Measurements from ENCODE around the gene PPOX. TPM values are rescaled to one million over a fixed set of nuclear protein-coding genes. Genes with fewer than 3 reads are reported as not detected.
A peak's percentile ranks its signal among the peaks of the same experiment; 100 is the strongest.

The PPOX gene
- total and polyA plus RNA-seq, 2 experiments from 2014 or later: 26.5 to 39.6 TPM

DNA sequence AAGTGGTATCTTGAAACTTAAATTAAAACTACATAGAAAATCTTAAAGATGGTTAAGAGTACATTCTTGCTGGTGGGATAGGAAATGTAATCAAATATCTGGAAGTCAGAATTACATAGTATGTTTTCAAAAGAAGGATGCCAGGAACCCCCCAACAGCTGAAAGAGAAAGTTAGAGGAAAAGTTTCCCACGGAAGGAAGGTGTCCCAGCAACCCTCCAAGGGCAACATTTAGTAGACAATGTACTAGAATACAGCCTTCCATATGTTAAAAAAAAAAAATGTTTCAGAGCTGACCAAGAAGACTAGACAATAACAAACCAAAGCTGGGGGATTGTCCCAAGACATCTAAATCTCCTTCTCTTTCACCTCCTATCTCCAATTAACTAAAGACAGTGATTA lies 36.0 kb upstream of the PPOX start:
- Mint-ChIP-seq H3K27me3 (ENCODE audit: insufficient read depth, low read depth, poor library complexity) (peaks cover 3% of the 10 kb centered on the region), H3K36me3 (ENCODE audit: low read depth) (peaks cover 34% of the 10 kb centered on the region), H3K4me3 (no peak overlapping the region; the same call in 1 of the 3 replicates), H3K4me1 (peaks cover 20% of the 10 kb centered on the region), H3K27ac (peak overlapping the region; percentile 97; the same call in 1 of the 2 replicates), H3K9me3 (no peaks in the 10 kb centered on the region)
- Histone ChIP-seq H3K27ac (ENCODE audit: low read depth) (no peak overlapping the region), H3K4me1 (ENCODE audit: insufficient read depth) (peaks cover 22% of the 10 kb centered on the region), H3K27me3 (ENCODE audit: insufficient read depth) (no peaks in the 10 kb centered on the region), H2AFZ (no peak overlapping the region), H4K20me1 (replicated peaks; ENCODE audit: insufficient read depth) (no peaks in the 10 kb centered on the region; the same call in none of the 2 replicates), H3K4me2 (0 out of 2 replicates have a peak overlapping the region, but pooled peaks have one; percentile 87), H3F3A (replicated peaks; ENCODE audit: low read depth) (peaks cover 25% of the 10 kb centered on the region), H3K9me2 (ENCODE audit: insufficient read depth) (no peaks in the 10 kb centered on the region; the same call in 1 of the 2 replicates), H3K79me2 (replicated peaks; ENCODE audit: insufficient read depth) (peaks cover 84% of the 10 kb centered on the region), H3K36me3 (ENCODE audit: insufficient read depth) (peaks cover 20% of the 10 kb centered on the region), H3K4me3 (peak overlapping the region; percentile 77; the same call in 1 of the 2 replicates)
- TF ChIP-seq, protein P1, sequence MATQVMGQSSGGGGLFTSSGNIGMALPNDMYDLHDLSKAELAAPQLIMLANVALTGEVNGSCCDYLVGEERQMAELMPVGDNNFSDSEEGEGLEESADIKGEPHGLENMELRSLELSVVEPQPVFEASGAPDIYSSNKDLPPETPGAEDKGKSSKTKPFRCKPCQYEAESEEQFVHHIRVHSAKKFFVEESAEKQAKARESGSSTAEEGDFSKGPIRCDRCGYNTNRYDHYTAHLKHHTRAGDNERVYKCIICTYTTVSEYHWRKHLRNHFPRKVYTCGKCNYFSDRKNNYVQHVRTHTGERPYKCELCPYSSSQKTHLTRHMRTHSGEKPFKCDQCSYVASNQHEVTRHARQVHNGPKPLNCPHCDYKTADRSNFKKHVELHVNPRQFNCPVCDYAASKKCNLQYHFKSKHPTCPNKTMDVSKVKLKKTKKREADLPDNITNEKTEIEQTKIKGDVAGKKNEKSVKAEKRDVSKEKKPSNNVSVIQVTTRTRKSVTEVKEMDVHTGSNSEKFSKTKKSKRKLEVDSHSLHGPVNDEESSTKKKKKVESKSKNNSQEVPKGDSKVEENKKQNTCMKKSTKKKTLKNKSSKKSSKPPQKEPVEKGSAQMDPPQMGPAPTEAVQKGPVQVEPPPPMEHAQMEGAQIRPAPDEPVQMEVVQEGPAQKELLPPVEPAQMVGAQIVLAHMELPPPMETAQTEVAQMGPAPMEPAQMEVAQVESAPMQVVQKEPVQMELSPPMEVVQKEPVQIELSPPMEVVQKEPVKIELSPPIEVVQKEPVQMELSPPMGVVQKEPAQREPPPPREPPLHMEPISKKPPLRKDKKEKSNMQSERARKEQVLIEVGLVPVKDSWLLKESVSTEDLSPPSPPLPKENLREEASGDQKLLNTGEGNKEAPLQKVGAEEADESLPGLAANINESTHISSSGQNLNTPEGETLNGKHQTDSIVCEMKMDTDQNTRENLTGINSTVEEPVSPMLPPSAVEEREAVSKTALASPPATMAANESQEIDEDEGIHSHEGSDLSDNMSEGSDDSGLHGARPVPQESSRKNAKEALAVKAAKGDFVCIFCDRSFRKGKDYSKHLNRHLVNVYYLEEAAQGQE (IDR thresholded peaks at IDR 0.05; ENCODE audit: unreplicated experiment): no peak
- TF ChIP-seq EZH2 (IDR thresholded peaks at IDR 0.05; ENCODE audit: low read depth, unreplicated experiment) (no peak), ZNF114 (CRISPR knock-in tag; IDR thresholded peaks at IDR 0.05) (no peak), NANOG (IDR thresholded peaks at IDR 0.05; ENCODE audit: borderline replicate concordance) (no peak), JUNB (IDR thresholded peaks at IDR 0.05; ENCODE audit: unreplicated experiment) (no peak), CREB1 (CRISPR knock-in tag; IDR thresholded peaks at IDR 0.05; ENCODE audit: low read depth) (no peak)
- TF ChIP-seq, protein P2, sequence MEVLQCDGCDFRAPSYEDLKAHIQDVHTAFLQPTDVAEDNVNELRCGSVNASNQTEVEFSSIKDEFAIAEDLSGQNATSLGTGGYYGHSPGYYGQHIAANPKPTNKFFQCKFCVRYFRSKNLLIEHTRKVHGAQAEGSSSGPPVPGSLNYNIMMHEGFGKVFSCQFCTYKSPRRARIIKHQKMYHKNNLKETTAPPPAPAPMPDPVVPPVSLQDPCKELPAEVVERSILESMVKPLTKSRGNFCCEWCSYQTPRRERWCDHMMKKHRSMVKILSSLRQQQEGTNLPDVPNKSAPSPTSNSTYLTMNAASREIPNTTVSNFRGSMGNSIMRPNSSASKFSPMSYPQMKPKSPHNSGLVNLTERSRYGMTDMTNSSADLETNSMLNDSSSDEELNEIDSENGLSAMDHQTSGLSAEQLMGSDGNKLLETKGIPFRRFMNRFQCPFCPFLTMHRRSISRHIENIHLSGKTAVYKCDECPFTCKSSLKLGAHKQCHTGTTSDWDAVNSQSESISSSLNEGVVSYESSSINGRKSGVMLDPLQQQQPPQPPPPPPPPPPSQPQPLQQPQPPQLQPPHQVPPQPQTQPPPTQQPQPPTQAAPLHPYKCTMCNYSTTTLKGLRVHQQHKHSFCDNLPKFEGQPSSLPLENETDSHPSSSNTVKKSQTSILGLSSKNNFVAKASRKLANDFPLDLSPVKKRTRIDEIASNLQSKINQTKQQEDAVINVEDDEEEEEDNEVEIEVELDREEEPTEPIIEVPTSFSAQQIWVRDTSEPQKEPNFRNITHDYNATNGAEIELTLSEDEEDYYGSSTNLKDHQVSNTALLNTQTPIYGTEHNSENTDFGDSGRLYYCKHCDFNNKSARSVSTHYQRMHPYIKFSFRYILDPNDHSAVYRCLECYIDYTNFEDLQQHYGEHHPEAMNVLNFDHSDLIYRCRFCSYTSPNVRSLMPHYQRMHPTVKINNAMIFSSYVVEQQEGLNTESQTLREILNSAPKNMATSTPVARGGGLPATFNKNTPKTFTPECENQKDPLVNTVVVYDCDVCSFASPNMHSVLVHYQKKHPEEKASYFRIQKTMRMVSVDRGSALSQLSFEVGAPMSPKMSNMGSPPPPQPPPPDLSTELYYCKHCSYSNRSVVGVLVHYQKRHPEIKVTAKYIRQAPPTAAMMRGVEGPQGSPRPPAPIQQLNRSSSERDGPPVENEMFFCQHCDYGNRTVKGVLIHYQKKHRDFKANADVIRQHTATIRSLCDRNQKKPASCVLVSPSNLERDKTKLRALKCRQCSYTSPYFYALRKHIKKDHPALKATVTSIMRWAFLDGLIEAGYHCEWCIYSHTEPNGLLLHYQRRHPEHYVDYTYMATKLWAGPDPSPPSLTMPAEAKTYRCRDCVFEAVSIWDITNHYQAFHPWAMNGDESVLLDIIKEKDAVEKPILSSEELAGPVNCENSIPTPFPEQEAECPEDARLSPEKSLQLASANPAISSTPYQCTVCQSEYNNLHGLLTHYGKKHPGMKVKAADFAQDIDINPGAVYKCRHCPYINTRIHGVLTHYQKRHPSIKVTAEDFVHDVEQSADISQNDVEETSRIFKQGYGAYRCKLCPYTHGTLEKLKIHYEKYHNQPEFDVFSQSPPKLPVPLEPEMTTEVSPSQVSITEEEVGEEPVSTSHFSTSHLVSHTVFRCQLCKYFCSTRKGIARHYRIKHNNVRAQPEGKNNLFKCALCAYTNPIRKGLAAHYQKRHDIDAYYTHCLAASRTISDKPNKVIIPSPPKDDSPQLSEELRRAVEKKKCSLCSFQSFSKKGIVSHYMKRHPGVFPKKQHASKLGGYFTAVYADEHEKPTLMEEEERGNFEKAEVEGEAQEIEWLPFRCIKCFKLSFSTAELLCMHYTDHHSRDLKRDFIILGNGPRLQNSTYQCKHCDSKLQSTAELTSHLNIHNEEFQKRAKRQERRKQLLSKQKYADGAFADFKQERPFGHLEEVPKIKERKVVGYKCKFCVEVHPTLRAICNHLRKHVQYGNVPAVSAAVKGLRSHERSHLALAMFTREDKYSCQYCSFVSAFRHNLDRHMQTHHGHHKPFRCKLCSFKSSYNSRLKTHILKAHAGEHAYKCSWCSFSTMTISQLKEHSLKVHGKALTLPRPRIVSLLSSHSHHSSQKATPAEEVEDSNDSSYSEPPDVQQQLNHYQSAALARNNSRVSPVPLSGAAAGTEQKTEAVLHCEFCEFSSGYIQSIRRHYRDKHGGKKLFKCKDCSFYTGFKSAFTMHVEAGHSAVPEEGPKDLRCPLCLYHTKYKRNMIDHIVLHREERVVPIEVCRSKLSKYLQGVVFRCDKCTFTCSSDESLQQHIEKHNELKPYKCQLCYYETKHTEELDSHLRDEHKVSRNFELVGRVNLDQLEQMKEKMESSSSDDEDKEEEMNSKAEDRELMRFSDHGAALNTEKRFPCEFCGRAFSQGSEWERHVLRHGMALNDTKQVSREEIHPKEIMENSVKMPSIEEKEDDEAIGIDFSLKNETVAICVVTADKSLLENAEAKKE (CRISPR knock-in tag; IDR thresholded peaks at IDR 0.05): no peak
- TF ChIP-seq, protein P3, sequence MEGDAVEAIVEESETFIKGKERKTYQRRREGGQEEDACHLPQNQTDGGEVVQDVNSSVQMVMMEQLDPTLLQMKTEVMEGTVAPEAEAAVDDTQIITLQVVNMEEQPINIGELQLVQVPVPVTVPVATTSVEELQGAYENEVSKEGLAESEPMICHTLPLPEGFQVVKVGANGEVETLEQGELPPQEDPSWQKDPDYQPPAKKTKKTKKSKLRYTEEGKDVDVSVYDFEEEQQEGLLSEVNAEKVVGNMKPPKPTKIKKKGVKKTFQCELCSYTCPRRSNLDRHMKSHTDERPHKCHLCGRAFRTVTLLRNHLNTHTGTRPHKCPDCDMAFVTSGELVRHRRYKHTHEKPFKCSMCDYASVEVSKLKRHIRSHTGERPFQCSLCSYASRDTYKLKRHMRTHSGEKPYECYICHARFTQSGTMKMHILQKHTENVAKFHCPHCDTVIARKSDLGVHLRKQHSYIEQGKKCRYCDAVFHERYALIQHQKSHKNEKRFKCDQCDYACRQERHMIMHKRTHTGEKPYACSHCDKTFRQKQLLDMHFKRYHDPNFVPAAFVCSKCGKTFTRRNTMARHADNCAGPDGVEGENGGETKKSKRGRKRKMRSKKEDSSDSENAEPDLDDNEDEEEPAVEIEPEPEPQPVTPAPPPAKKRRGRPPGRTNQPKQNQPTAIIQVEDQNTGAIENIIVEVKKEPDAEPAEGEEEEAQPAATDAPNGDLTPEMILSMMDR (conservative IDR thresholded peaks at IDR 0.05; ENCODE audit: low read depth in 2 of 2): no peak
- TF ChIP-seq, protein P4, sequence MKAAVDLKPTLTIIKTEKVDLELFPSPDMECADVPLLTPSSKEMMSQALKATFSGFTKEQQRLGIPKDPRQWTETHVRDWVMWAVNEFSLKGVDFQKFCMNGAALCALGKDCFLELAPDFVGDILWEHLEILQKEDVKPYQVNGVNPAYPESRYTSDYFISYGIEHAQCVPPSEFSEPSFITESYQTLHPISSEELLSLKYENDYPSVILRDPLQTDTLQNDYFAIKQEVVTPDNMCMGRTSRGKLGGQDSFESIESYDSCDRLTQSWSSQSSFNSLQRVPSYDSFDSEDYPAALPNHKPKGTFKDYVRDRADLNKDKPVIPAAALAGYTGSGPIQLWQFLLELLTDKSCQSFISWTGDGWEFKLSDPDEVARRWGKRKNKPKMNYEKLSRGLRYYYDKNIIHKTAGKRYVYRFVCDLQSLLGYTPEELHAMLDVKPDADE (IDR thresholded peaks at IDR 0.05): no peak
- no peak for DNase-seq (ENCODE audit: low spot score)
- ATAC-seq: no peak
